HAP-1 (cell line): Measurements from ENCODE around the gene DLGAP1.
"Not testable (repeated sequence)": the region's sequence is repeated elsewhere in the genome, so short reads cannot be mapped to it uniquely, and the experiment has no call there.

Experiments
- DNase-seq, 2 experiments: peaks; one replicate each; pipeline ENCODE4 v3.0.0-alpha.2; 2016 to 2020; ENCODE audit warnings: low spot score in 2 of 2
- H3K27me3 ChIP-seq: fragments of 250-450 bp; sonication (Bioruptor Pico); 2 replicates; pipeline ENCODE4 v1.5.1; 2020; ENCODE audit warnings: low read depth, mild to moderate bottlenecking, moderate library complexity
- H3K36me3 ChIP-seq: fragments of 250-450 bp; sonication (Bioruptor Pico); replicated peaks from 2 replicates; pipeline ENCODE4 v1.5.1; 2020; ENCODE audit warnings: mild to moderate bottlenecking
- H3K4me1 ChIP-seq: fragments of 250-450 bp; sonication (Bioruptor Pico); 2 replicates; pipeline ENCODE4 v1.5.1; 2020; ENCODE audit warnings: mild to moderate bottlenecking
- H3K4me3 ChIP-seq: fragments of 250-450 bp; sonication (Bioruptor Pico); 2 replicates; pipeline ENCODE4 v1.5.1; 2020; ENCODE audit warnings: mild to moderate bottlenecking, moderate library complexity
- H3K9me3 ChIP-seq: fragments of 250-450 bp; sonication (Bioruptor Pico); 2 replicates; pipeline ENCODE4 v1.5.1; 2020; ENCODE audit warnings: mild to moderate bottlenecking, moderate library complexity
- in situ Hi-C: fragments of 300-500 bp; cut with MboI; formaldehyde crosslinking; loops from 3 replicates; pipeline ENCODE4 v1.14.3; 2020; ENCODE audit warnings: low sequenced_read_pairs, inconsistent platforms, mixed read lengths

The DLGAP1 gene

GRCh38 chr18:3623769-3624545 lies 831.1 kb downstream of the DLGAP1 start:
- Histone ChIP-seq H3K9me3 (no peaks in the 10 kb centered on the region), H3K27me3 (no peaks in the 10 kb centered on the region), H3K36me3 (no peaks in the 10 kb centered on the region), H3K4me1 (peaks cover 12% of the 10 kb centered on the region), H3K4me3 (no peak overlapping the region)
- in situ Hi-C loops, result no loop called here
- peak in 1 of 2 experiments; percentile 48 for DNase-seq

DNA sequence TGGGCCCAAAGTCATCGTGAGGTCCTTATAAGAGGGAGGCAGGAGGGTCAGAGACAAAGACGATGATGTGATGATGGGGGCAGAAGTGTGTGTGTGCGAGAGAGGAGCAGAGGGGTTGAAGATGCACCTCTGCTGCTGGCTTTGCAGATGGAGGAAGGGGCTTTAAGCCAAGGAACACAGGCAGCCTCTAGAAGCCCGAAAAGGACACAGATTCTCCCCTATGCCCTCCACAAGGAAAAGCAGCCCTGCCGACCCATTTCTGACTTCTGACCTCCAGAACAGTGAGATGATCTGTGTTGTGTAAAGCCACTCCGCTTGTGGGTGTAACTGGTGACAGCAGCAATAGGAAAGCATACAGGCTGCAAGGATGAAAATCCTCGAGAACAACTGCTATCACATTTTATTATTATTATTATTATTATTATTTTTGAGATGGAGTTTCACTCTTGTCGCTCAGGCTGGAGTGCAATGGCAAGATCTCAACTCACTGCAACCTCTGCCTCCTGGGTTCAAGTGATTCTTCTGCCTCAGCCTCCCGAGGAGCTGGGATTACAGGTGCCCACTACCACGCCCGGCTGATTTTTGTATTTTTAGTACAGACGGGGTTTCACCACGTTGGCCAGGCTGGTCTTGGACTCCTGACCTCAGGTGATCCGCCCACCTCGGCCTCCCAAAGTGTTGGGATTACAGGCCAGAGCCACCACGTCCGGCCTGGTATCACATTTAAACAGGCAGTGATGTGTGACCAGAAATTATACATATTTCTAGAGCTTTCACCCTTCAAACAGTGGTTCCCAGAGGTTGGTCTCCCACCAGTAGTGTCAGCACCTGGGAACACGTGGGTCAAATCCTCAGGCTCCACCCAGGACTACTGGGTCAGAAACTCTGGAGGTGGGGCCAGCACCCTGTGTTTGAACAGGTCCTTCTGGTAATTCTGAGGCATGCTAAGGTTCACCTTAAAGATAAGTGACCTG lies 834.7 kb downstream of the DLGAP1 start:
- DNase-seq, result no peak
- in situ Hi-C loops, result no loop called here
- no peaks in the 10 kb centered on the region for H3K27me3 ChIP-seq
- H3K9me3 ChIP-seq, result no peaks in the 10 kb centered on the region
- peaks cover 12% of the 10 kb centered on the region for H3K4me1 ChIP-seq
- no peaks in the 10 kb centered on the region for H3K36me3 ChIP-seq
- H3K4me3 ChIP-seq, result no peak overlapping the region

GRCh38 chr18:3619746-3620145 lies 835.4 kb downstream of the DLGAP1 start:
- in situ Hi-C loops, result no loop called here
- DNase-seq, result no peak
- Histone ChIP-seq H3K4me3 (no peak overlapping the region), H3K9me3 (no peaks in the 10 kb centered on the region), H3K36me3 (no peaks in the 10 kb centered on the region), H3K27me3 (no peaks in the 10 kb centered on the region), H3K4me1 (peaks cover 10% of the 10 kb centered on the region)

DNA sequence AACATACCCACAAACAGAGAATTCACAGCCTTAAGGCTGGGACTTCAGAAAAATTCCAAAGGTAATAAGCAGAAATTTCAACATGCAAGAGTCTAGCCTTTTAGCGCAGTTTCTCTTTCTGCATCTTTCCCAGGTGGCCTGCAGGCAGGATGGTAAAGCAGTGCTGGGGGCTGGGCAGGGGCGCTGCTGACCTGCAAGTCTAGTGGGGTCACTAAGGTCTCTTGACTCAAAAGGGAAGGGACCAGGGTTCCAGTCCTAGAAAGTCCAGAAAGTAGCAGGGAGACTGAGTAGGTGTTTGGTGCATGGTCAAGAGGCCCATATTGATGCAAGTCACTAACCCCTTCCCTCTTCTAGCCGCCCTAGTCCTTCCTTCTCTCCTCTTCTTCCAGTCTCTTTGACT lies 835.9 kb downstream of the DLGAP1 start:
- no peak for DNase-seq
- H3K4me1 ChIP-seq, result peaks cover 5% of the 10 kb centered on the region
- H3K4me3 ChIP-seq, result no peak overlapping the region

GRCh38 chr18:3616744-3617143 lies 838.4 kb downstream of the DLGAP1 start:
- H3K9me3 ChIP-seq, result no peaks in the 10 kb centered on the region
- H3K27me3 ChIP-seq, result no peaks in the 10 kb centered on the region
- H3K4me1 ChIP-seq, result no peaks in the 10 kb centered on the region; the same call in 1 of the 2 replicates
- in situ Hi-C loops, result no loop called here
- no peaks in the 10 kb centered on the region for H3K36me3 ChIP-seq
- H3K4me3 ChIP-seq, result no peak overlapping the region
- no peak for DNase-seq

More for the DNA sequence above, 835.9 kb downstream of the DLGAP1 start:
- no peaks in the 10 kb centered on the region for H3K9me3 ChIP-seq
- no peaks in the 10 kb centered on the region for H3K27me3 ChIP-seq
- H3K36me3 ChIP-seq, result no peaks in the 10 kb centered on the region
- in situ Hi-C loops, result no loop called here

GRCh38 chr18:3616142-3616541 lies 839.0 kb downstream of the DLGAP1 start:
- in situ Hi-C loops, result no loop called here
- no peak for DNase-seq
- H3K27me3 ChIP-seq, result no peaks in the 10 kb centered on the region
- H3K9me3 ChIP-seq, result no peaks in the 10 kb centered on the region
- H3K36me3 ChIP-seq, result no peaks in the 10 kb centered on the region
- no peaks in the 10 kb centered on the region; the same call in 1 of the 2 replicates for H3K4me1 ChIP-seq
- H3K4me3 ChIP-seq, result no peak overlapping the region

DNA sequence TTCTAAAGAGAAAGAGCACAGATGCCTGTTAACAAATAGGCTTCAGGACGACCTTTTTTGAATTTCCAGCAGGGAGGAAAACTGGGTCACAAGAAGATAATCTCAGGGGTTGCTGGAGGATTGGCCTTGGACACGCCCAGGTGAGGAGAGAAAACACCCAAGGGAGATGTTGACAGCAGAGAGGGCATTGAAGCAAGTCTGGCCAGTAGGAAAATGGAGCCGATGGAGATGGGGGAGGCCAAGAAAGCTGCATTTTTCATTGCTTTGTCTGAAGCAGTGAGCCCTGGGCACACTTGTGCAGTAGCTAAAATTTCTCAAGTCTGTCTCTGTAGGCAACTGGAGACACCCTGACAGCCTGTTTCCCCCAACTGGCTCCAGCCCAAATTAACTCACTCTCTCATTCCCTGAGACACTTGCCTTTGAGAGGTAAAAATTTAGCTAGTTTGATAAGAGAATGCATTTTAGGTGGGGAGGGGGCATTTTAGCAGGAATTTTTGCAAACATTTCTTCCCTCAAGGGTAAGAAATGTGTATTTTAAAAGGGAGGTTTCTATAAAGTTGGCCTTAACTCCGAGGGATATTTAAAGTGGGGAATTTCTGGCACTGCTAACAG lies 839.6 kb downstream of the DLGAP1 start:
- Histone ChIP-seq H3K36me3 (no peaks in the 10 kb centered on the region), H3K4me3 (no peak overlapping the region), H3K4me1 (no peaks in the 10 kb centered on the region; the same call in 1 of the 2 replicates), H3K27me3 (no peaks in the 10 kb centered on the region), H3K9me3 (no peaks in the 10 kb centered on the region)
- in situ Hi-C loops, result no loop called here
- DNase-seq, result no peak

DNA sequence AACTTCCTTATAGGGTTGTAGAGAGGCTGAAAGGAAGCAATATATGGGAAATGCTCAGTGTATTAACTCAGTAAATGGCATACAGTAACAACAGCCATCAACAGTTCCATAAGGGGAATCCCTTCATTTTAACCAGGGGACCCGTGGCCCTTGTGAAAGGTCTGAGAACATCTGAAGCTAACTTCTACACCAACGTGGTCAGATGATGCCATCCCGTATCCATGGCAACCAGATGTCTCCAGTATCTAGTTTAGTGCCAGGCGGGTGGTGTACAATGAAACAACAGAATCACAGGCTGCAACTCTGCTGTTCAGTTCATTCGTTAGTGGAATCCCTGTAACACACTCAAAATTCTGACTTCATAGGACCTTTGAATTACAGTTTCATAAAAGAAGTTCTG lies 842.8 kb downstream of the DLGAP1 start:
- in situ Hi-C loops, result no loop called here
- Histone ChIP-seq H3K4me1 (no peaks in the 10 kb centered on the region; the same call in 1 of the 2 replicates), H3K36me3 (no peaks in the 10 kb centered on the region), H3K4me3 (no peak overlapping the region), H3K9me3 (no peaks in the 10 kb centered on the region), H3K27me3 (no peaks in the 10 kb centered on the region)
- DNase-seq, result no peak

GRCh38 chr18:3611313-3612090 lies 843.6 kb downstream of the DLGAP1 start:
- H3K9me3 ChIP-seq, result no peaks in the 10 kb centered on the region
- H3K27me3 ChIP-seq, result no peaks in the 10 kb centered on the region
- H3K4me3 ChIP-seq, result no peak overlapping the region
- H3K36me3 ChIP-seq, result no peaks in the 10 kb centered on the region
- in situ Hi-C loops, result no loop called here
- peaks cover 3% of the 10 kb centered on the region for H3K4me1 ChIP-seq
- DNase-seq, result no peak

- H3K9me3 ChIP-seq, result no peaks in the 10 kb centered on the region
- no peak for DNase-seq
- peaks cover 10% of the 10 kb centered on the region for H3K4me1 ChIP-seq
- H3K4me3 ChIP-seq, result no peak overlapping the region
- in situ Hi-C loops, result no loop called here
- H3K27me3 ChIP-seq, result no peaks in the 10 kb centered on the region
- no peaks in the 10 kb centered on the region for H3K36me3 ChIP-seq
Measured at GRCh38 chr18:3610813-3611212, 844.3 kb downstream of the DLGAP1 start.

- in situ Hi-C loops, result no loop called here
- Histone ChIP-seq H3K36me3 (no peaks in the 10 kb centered on the region), H3K4me3 (no peak overlapping the region), H3K4me1 (peaks cover 15% of the 10 kb centered on the region), H3K27me3 (no peaks in the 10 kb centered on the region), H3K9me3 (no peaks in the 10 kb centered on the region)
- no peak for DNase-seq
Measured at GRCh38 chr18:3610188-3610708, 844.9 kb downstream of the DLGAP1 start.

GRCh38 chr18:3608488-3608887 lies 846.6 kb downstream of the DLGAP1 start:
- Histone ChIP-seq H3K36me3 (no peaks in the 10 kb centered on the region), H3K27me3 (no peaks in the 10 kb centered on the region), H3K4me1 (peaks cover 26% of the 10 kb centered on the region), H3K9me3 (no peaks in the 10 kb centered on the region), H3K4me3 (no peak overlapping the region)
- in situ Hi-C loops, result no loop called here
- no peak for DNase-seq

DNA sequence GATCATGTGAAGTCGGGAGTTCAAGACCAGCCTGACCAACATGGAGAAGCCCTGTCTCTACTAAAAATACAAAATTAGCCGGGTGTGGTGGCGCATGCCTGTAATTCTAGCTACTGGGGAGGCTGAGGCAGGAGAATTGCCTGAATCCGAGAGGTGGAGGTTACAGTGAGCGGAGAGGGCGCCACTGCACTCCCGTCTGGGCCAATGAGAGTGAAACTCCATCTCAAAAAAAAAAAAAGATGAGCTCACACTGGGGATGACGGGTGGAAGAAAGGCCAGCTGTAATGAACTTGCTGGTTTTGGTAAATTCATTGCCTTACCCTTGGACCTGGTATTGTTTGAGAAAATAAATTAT lies 847.0 kb downstream of the DLGAP1 start:
- H3K9me3 ChIP-seq, H3K4me3 ChIP-seq, in situ Hi-C loops, H3K27me3 ChIP-seq, DNase-seq, H3K36me3 ChIP-seq: not testable (repeated sequence)
- peaks cover 28% of the 10 kb centered on the region for H3K4me1 ChIP-seq
